Femur (tissue), 1 donor: Measurements from ENCODE around the gene CHMP6.

ENCODE experiments used
- DNase-seq: peaks from one replicate; pipeline ENCODE4 v3.0.0-alpha.2; 2017

CHMP6 gene

GRCh38 chr17:81046132-81046769, 54.6 kb downstream of the CHMP6 start:
- no peak for DNase-seq

- DNase-seq = no peak
These were observed 55.2 kb downstream of the CHMP6 start for GRCh38 chr17:81046770-81047359.

DNA sequence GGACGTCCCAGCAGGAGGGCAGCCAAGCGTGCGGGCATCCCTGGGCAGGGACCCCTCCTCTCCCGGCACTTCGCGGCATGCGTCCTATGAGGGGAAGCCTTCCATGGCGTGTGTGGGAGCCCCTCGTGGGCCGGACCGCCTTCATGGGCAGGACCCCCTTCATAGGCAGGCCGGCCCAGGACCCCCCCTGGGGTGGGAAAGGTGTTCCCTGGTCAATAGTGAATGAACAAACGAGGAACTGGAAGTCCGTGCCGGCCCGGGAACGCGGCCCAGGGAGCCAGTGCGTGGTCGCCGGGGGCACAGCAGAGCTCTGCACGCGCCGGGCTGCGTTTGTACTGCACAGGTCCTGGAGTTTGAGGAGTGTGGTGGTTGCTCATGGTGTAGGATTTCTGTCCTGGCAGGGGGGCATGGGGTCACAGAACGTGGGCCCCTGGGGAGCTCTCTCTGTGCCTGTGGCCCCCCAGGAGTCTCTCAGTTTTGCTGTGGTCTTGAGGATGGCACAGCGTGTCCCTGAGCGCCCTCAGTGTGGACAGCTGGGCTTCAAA, 57.3 kb downstream of the CHMP6 start:
- DNase-seq = no peak

GRCh38 chr17:81049372-81049911, 57.8 kb downstream of the CHMP6 start:
- DNase-seq = no peak
